ENCODE data around the gene CPEB2. TPM values are rescaled to one million over a fixed set of nuclear protein-coding genes. Genes with fewer than 3 reads are reported as not detected.

CPEB2 gene
- total RNA-seq (1 to 10 TPM; 5.3 to 9.2 (median 6.8) TPM), polyA plus RNA-seq (1 to 10 TPM; 1.7 to 3.9 TPM)

DNA sequence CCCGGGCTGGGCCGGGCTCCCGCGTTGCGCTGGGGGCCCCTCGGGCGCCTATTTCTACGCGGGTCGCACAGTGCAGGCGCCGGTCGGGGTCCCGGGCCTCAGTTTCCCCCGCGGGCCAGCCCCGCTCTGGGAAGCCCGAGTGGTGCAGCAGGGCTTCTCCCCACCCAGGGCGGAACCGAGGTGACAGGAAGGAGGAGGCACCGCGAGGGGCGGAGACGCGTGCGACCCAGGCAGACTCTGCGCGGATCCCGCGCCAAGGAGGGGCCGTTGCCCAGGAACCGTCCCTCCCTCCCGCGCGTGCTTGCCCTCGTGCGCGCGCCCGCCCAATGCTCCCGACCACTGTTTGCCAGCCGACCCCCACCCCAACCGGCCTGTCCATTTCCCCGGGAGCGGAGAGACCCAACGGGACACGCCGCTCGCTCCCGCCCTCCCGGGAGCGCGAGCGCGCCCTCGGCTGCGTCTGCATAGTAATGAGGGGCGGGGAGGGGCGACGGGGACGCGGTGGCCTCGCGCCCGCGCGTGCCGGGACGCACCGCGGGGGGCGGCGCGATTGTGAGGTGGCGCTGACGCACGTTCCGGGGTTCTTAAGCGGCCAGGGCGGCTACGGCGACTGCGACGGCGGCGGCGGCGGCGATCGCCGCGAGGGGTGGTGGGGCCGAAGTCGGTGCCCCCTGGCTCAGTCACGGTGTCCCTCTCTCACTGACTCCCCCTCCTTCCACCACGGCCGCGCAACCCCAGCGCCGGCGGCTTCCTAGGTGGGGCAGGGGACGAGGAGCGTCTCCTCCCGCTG lies at the start of gene CPEB2:
Gene CPEB2, plus strand, starts transcription at position 613 of the 790 bp plus-strand sequence. CDS start 193 bp downstream, outside the sequence.
- H3K36me3 ChIP-seq, result no peaks in the 10 kb centered on the region
- peaks cover 12 to 15% (median 12%) of the 10 kb centered on the region in 3 donors for H3K4me1 ChIP-seq
- ATAC-seq (peak; percentile 77 to 86 (median 80)), FAIRE-seq (no peak), DNase-seq (peak; percentile 94 to 97 (median 95))
- intact Hi-C loops (cut with DNase I), result no loop called here
- no peaks in the 10 kb centered on the region for H3K27me3 ChIP-seq
- H3K4me3 ChIP-seq, result peak within 1 kb of the TSS; percentile 77 to 97 (median 88)
- WGBS, 2 donors, result 0 to 1% methylated on average over 65 to 104 of the region's 104 CpGs
- H3K9me3 ChIP-seq, result no peaks in the 10 kb centered on the region
- peak within 1 kb of the TSS; percentile 97 to 100 (median 99) for H3K27ac ChIP-seq
- no peak for TF ChIP-seq CTCF (IDR thresholded peaks at IDR 0.05)

DNA sequence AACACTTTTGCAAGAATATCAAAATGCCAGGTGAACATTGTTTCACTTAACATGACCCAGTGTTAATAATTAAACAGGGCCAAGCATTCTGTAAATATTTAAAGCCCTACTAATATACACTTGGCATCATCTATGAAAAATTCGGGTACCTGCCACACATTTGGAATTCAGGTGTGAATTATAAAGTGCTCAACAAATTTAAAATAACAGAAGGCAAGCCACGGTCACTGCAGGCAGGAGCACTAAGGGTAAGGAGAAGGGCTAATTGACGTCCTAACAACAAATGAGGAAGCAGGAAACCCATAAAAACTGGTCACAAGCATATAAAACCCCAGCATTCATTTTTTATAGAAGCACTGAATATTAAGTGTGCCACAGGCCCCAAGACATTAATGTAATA lies 43.8 kb upstream of the CPEB2 start:
- peak in 3 of 4 donors; percentile 44 to 70 (median 61) for ATAC-seq
- Histone ChIP-seq H3K27ac (no peak overlapping the region), H3K9me3 (no peaks in the 10 kb centered on the region), H3K4me1 (peaks cover 0 to 12% (median 5%) of the 10 kb centered on the region in 3 donors), H3K27me3 (no peaks in the 10 kb centered on the region), H3K36me3 (no peaks in the 10 kb centered on the region), H3K4me3 (no peak overlapping the region)
- WGBS, 2 donors, result 38 to 41% methylated on average over 3 of the region's 3 CpGs
- no peak for DNase-seq
- TF ChIP-seq CTCF (IDR thresholded peaks at IDR 0.05), result no peak
- intact Hi-C loops (cut with DNase I), result no loop called here
- FAIRE-seq, result no peak

- TF ChIP-seq CTCF (IDR thresholded peaks at IDR 0.05), result no peak
- Histone ChIP-seq H3K4me3 (no peak overlapping the region), H3K27ac (no peak overlapping the region), H3K27me3 (peaks cover 0 to 6% (median 0%) of the 10 kb centered on the region in 4 donors), H3K9me3 (no peaks in the 10 kb centered on the region), H3K4me1 (peaks cover 0 to 12% (median 5%) of the 10 kb centered on the region in 3 donors), H3K36me3 (no peaks in the 10 kb centered on the region)
- FAIRE-seq (no peak), ATAC-seq (peak in 3 of 4 donors; percentile 20 to 74 (median 32)), DNase-seq (no peak)
- intact Hi-C loops (cut with DNase I), result no loop called here
Measured at GRCh38 chr4:14961292-14961691, 41.0 kb upstream of the CPEB2 start.

DNA sequence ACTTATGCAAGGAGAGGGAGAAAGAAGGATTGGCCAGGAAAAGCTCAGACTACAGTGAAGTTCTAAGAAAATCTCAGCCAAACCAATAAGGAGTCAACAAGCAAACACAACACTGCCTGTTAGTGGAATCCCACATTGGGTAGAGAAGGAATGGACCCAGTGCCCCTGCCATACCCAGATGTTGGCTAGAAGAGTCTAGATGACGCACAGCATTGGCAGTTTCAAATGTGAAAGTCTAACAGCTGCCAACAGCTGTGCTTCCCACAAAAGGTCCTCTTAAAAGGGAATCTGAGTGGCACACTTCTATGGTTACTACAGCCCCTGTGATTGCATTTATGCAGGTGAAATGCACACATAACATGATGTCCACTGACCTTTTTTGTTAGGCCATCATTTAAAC lies 37.2 kb upstream of the CPEB2 start:
- Histone ChIP-seq H3K9me3 (no peaks in the 10 kb centered on the region), H3K36me3 (no peaks in the 10 kb centered on the region), H3K27ac (no peak overlapping the region), H3K4me1 (no peaks in the 10 kb centered on the region), H3K4me3 (no peak overlapping the region), H3K27me3 (peaks cover 0 to 13% (median 4%) of the 10 kb centered on the region in 4 donors)
- no peak for FAIRE-seq
- no peak for ATAC-seq
- 39 to 86% methylated on average over 1 of the region's 1 CpG for WGBS, 2 donors
- no peak for TF ChIP-seq CTCF (IDR thresholded peaks at IDR 0.05)
- DNase-seq, result no peak
- intact Hi-C loops (cut with DNase I), result no loop called here

DNA sequence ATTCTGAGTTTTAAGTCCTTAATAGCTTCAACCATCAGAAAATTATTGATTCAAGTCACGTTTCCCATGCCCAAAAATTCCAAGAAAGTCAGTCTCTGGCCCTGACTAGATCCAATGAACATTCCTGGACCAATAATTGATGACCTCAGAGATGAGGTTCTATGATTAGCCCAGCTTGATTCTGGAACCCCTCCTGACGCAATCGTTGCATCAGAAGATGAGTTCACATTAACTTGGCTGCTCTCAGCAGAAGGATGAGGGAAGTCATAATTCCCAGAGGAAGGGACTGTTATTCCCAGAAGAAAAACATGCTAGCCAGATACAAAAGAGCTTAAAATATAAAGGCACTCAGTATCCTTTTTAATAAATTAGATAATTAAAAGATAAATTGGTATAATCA lies 34.3 kb upstream of the CPEB2 start:
- H3K4me3 ChIP-seq, result no peak overlapping the region
- no peaks in the 10 kb centered on the region for H3K4me1 ChIP-seq
- ATAC-seq, result no peak
- peaks cover 0 to 27% (median 5%) of the 10 kb centered on the region in 4 donors for H3K27me3 ChIP-seq
- WGBS, 2 donors, result 79 to 91% methylated on average over 3 of the region's 3 CpGs
- no peak for DNase-seq
- no peak overlapping the region for H3K27ac ChIP-seq
- TF ChIP-seq CTCF (IDR thresholded peaks at IDR 0.05), result no peak
- intact Hi-C loops (cut with DNase I), result no loop called here
- no peak for FAIRE-seq
- no peaks in the 10 kb centered on the region for H3K9me3 ChIP-seq
- no peaks in the 10 kb centered on the region for H3K36me3 ChIP-seq

Measured in pancreas (tissue), 10 donors.